Measurements from ENCODE around the gene TENM3.

Gene TENM3

DNA sequence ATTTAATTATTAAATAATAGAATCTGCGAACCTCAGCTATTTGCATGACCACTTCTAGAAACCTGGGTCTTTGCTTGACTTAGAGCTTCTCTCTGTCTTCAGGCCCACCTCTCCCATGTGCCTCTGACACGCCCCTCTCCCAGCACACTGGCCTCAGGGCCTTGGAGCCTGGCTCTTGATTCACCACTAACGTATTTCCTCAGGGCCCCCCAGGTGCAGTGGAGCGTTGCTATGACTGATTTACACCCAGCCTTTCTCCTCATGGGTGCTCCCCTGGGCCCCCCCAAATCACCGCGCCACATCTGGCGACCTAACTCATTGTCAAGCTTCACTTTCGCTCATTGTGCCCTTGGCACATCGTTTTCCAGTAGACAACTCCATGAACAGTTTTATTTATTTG is 37.9 kb upstream of the TENM3 start:
- Histone ChIP-seq H3K36me3 (ENCODE audit: control insufficient read depth in 2 of 2, insufficient read depth in 1 of 2, low read length in 2 of 2) (no peaks in the 10 kb centered on the region), H3K4me1 (ENCODE audit: control insufficient read depth, insufficient read depth, low read length) (peaks cover 4% of the 10 kb centered on the region; the same call in 1 of the 2 replicates), H3K9me3 (ENCODE audit: control insufficient read depth, insufficient read depth, low read depth, low read length) (no peaks in the 10 kb centered on the region), H3K4me3 (ENCODE audit: low read depth, low read length) (no peak overlapping the region), H3K27ac (ENCODE audit: extremely low read depth, low read depth, low read length) (no peak overlapping the region)
- POLR2A ChIA-PET, result no interaction called here
- TF ChIP-seq ZBTB48 (tag by site-specific recombination; IDR thresholded peaks at IDR 0.05), result no peak
- no peak for TF ChIP-seq SCRT2 (tag by site-specific recombination; IDR thresholded peaks at IDR 0.05)
- TF ChIP-seq ZNF426 (tag by site-specific recombination; IDR thresholded peaks at IDR 0.05), result no peak
- TF ChIP-seq ZNF26 (tag by site-specific recombination; IDR thresholded peaks at IDR 0.05), result no peak
- TF ChIP-seq ZNF155 (tag by site-specific recombination; IDR thresholded peaks at IDR 0.05), result no peak
- CTCF ChIA-PET, result no interaction called here

GRCh38 chr4:182206266-182206665 is 36.9 kb upstream of the TENM3 start:
- ChIA-PET CTCF (no interaction called here), POLR2A (no interaction called here)
- TF ChIP-seq ZNF350 (tag by site-specific recombination; IDR thresholded peaks at IDR 0.05) (no peak), ZNF677 (tag by site-specific recombination; IDR thresholded peaks at IDR 0.05) (no peak), ZNF561 (tag by site-specific recombination; IDR thresholded peaks at IDR 0.05; ENCODE audit: borderline replicate concordance) (no peak), ZNF513 (tag by site-specific recombination; IDR thresholded peaks at IDR 0.05) (no peak), ZNF629 (tag by site-specific recombination; IDR thresholded peaks at IDR 0.05) (no peak), ZSCAN4 (tag by site-specific recombination; IDR thresholded peaks at IDR 0.05) (no peak), ELK4 (IDR thresholded peaks at IDR 0.05; ENCODE audit: borderline replicate concordance, low read depth, low read length) (no peak), SALL2 (tag by site-specific recombination; IDR thresholded peaks at IDR 0.05; ENCODE audit: borderline replicate concordance) (no peak), ZBTB21 (tag by site-specific recombination; IDR thresholded peaks at IDR 0.05) (no peak), SP3 (tag by site-specific recombination; IDR thresholded peaks at IDR 0.05) (no peak), REPIN1 (tag by site-specific recombination; IDR thresholded peaks at IDR 0.05; ENCODE audit: low read depth) (no peak), BCL6B (tag by site-specific recombination; IDR thresholded peaks at IDR 0.05) (no peak), ZNF174 (tag by site-specific recombination; IDR thresholded peaks at IDR 0.05) (no peak), ZNF48 (tag by site-specific recombination; IDR thresholded peaks at IDR 0.05) (no peak), ZNF747 (tag by site-specific recombination; IDR thresholded peaks at IDR 0.05) (no peak), ZSCAN16 (tag by site-specific recombination; IDR thresholded peaks at IDR 0.05) (no peak), ZNF658 (tag by site-specific recombination; IDR thresholded peaks at IDR 0.05) (no peak), ZNF660 (tag by site-specific recombination; IDR thresholded peaks at IDR 0.05) (no peak)
- TF ChIP-seq, protein P1, sequence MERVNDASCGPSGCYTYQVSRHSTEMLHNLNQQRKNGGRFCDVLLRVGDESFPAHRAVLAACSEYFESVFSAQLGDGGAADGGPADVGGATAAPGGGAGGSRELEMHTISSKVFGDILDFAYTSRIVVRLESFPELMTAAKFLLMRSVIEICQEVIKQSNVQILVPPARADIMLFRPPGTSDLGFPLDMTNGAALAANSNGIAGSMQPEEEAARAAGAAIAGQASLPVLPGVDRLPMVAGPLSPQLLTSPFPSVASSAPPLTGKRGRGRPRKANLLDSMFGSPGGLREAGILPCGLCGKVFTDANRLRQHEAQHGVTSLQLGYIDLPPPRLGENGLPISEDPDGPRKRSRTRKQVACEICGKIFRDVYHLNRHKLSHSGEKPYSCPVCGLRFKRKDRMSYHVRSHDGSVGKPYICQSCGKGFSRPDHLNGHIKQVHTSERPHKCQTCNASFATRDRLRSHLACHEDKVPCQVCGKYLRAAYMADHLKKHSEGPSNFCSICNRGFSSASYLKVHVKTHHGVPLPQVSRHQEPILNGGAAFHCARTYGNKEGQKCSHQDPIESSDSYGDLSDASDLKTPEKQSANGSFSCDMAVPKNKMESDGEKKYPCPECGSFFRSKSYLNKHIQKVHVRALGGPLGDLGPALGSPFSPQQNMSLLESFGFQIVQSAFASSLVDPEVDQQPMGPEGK (tag by site-specific recombination; IDR thresholded peaks at IDR 0.05), result no peak
- TF ChIP-seq, protein P2, sequence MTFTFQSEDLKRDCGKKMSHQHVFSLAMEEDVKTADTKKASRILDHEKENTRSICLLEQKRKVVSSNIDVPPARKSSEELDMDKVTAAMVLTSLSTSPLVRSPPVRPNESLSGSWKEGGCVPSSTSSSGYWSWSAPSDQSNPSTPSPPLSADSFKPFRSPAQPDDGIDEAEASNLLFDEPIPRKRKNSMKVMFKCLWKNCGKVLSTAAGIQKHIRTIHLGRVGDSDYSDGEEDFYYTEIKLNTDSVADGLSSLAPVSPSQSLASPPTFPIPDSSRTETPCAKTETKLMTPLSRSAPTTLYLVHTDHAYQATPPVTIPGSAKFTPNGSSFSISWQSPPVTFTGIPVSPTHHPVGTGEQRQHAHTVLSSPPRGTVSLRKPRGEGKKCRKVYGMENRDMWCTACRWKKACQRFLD (tag by site-specific recombination; IDR thresholded peaks at IDR 0.05), result no peak
- H3K4me1 ChIP-seq (ENCODE audit: control insufficient read depth, insufficient read depth, low read length), result peaks cover 4% of the 10 kb centered on the region; the same call in 1 of the 2 replicates
- H3K27ac ChIP-seq (ENCODE audit: extremely low read depth, low read depth, low read length), result no peak overlapping the region
- no peak overlapping the region for H3K4me3 ChIP-seq (ENCODE audit: low read depth, low read length)
- no peaks in the 10 kb centered on the region for H3K36me3 ChIP-seq (ENCODE audit: control insufficient read depth in 2 of 2, insufficient read depth in 1 of 2, low read length in 2 of 2)
- H3K9me3 ChIP-seq (ENCODE audit: control insufficient read depth, insufficient read depth, low read depth, low read length), result no peaks in the 10 kb centered on the region
